Suprapubic skin (tissue), 3 donors: ENCODE measurements around the gene PCDHGA7.

Source experiments
- POLR2A ChIP-seq, 2 donors: fragments of 450-650 bp; IDR thresholded peaks; one replicate each; pipeline ENCODE4 v1.6.1; 2017; ENCODE audit warnings: antibody characterized with exemption in 2 of 2, mild to moderate bottlenecking in 2 of 2, moderate library complexity in 2 of 2
- TF ChIP-seq, protein P1 (sequence below), 2 donors: fragments of 200-600 bp in 1 of 2; fragments of 450-650 bp in 1 of 2; sonication (generic) in 1 of 2; IDR thresholded peaks; one replicate each; pipeline ENCODE4 v1.5.1; 2016 to 2019; ENCODE audit warnings: antibody characterized with exemption in 2 of 2, mild to moderate bottlenecking in 1 of 2, moderate library complexity in 1 of 2

DNA sequence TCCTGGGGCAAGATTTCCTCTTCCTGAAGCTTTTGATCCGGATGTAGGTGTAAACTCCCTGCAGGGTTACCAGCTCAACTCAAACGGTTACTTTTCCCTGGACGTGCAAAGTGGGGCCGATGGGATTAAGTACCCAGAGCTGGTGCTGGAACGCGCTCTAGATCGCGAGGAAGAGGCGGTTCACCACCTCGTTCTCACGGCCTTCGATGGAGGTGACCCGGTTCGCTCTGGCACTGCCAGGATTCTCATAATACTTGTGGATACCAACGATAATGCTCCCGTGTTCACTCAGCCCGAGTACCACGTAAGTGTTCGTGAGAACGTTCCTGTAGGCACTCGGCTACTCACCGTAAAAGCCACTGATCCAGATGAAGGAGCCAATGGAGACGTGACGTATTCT, 26.9 kb upstream of the PCDHGA7 start:
- TF ChIP-seq, protein P1, sequence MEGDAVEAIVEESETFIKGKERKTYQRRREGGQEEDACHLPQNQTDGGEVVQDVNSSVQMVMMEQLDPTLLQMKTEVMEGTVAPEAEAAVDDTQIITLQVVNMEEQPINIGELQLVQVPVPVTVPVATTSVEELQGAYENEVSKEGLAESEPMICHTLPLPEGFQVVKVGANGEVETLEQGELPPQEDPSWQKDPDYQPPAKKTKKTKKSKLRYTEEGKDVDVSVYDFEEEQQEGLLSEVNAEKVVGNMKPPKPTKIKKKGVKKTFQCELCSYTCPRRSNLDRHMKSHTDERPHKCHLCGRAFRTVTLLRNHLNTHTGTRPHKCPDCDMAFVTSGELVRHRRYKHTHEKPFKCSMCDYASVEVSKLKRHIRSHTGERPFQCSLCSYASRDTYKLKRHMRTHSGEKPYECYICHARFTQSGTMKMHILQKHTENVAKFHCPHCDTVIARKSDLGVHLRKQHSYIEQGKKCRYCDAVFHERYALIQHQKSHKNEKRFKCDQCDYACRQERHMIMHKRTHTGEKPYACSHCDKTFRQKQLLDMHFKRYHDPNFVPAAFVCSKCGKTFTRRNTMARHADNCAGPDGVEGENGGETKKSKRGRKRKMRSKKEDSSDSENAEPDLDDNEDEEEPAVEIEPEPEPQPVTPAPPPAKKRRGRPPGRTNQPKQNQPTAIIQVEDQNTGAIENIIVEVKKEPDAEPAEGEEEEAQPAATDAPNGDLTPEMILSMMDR (IDR thresholded peaks at IDR 0.05): no peak
- no peak for TF ChIP-seq POLR2A (IDR thresholded peaks at IDR 0.05)
